A549 (cell line): Measurements from ENCODE around the gene FRMD4A. TPM values are rescaled to one million over a fixed set of nuclear protein-coding genes. Genes with fewer than 3 reads are reported as not detected.
"Not testable (repeated sequence)": the region's sequence is repeated elsewhere in the genome, so short reads cannot be mapped to it uniquely, and the experiment has no call there.

Experiments used
- ATAC-seq, 2 experiments: fragments of 200-7000 bp in 1 of 2; fragments of >200 bp in 1 of 2; cut with Nextera tagmentation in 1 of 2; cut with Tn5 transposase in 1 of 2; 3 replicates each; pipeline versions ENCODE4 v1.8.0 to v1.9.1; 2018 to 2020; ENCODE audit warnings: mild to moderate bottlenecking in 1 of 2, moderate library complexity in 1 of 2
- CTCF ChIA-PET: fragments of 300-600 bp; sonication (Branson Sonifier 250); formaldehyde crosslinking; extraction: SDS; loops from one replicate; lab custom pipeline; 2021; ENCODE audit warnings: antibody characterized with exemption, inconsistent platforms; lab: Yijun Ruan, JAX
- POLR2A ChIA-PET: fragments of 350-600 bp; formaldehyde crosslinking; extraction: SDS; loops from one replicate; lab custom pipeline; 2021; ENCODE audit warnings: antibody characterized with exemption, inconsistent platforms; lab: Yijun Ruan, JAX
- DNase-seq, 2 experiments: peaks; one replicate each; pipeline versions ENCODE4 v3.0.0 to v3.0.0-alpha.2; 2011 to 2016; ENCODE audit warnings: low read depth in 1 of 2, low spot score in 1 of 2
- FAIRE-seq: peaks from 2 replicates; lab custom pipeline; 2011; peaks lifted over from hg19 to GRCh38; lab: Jason Lieb, UNC
- H3K27ac ChIP-seq, 2 experiments: fragments of >200 bp; sonication (Bioruptor Twin); formaldehyde crosslinking; 3 replicates each; pipeline ENCODE4 v1.5.1; 2016 to 2017
- H3K4me1 ChIP-seq: fragments of >200 bp; sonication (Bioruptor Twin); formaldehyde crosslinking; 3 replicates; pipeline ENCODE4 v1.6.1; 2016
- H3K4me2 ChIP-seq: fragments of >200 bp; sonication (Bioruptor Twin); formaldehyde crosslinking; 3 replicates; pipeline ENCODE4 v1.6.1; 2016
- H3K4me3 ChIP-seq: fragments of >200 bp; sonication (Bioruptor Twin); formaldehyde crosslinking; 3 replicates; pipeline ENCODE4 v1.5.1; 2016
- H3K9me3 ChIP-seq: fragments of >200 bp; sonication (Bioruptor Twin); formaldehyde crosslinking; 3 replicates; pipeline ENCODE4 v1.6.1; 2016
- BHLHE40 ChIP-seq: IDR thresholded peaks from 2 replicates; pipeline ENCODE4 v1.6.1; 2012; ENCODE audit warnings: low read depth, low read length, inconsistent platforms
- CBX2 ChIP-seq: fragments of 200-600 bp; sonication (generic); IDR thresholded peaks from 2 replicates; pipeline ENCODE4 v1.6.1; 2016; ENCODE audit warnings: low read depth, mild to moderate bottlenecking, borderline replicate concordance
- CBX8 ChIP-seq: fragments of 200-600 bp; sonication (generic); IDR thresholded peaks from 2 replicates; pipeline ENCODE4 v1.6.1; 2016
- CTCF ChIP-seq: fragments of >200 bp; sonication (Bioruptor Twin); formaldehyde crosslinking; IDR thresholded peaks from 3 replicates; pipeline ENCODE4 v1.5.1; 2016
- EHF ChIP-seq: fragments of 250-450 bp; sonication (Bioruptor Pico); IDR thresholded peaks from 2 replicates; pipeline ENCODE4 v1.5.0; 2020; ENCODE audit warnings: mild to moderate bottlenecking
- EHMT2 ChIP-seq: fragments of 200-600 bp; sonication (generic); IDR thresholded peaks from 2 replicates; pipeline ENCODE4 v1.6.1; 2016; ENCODE audit warnings: antibody characterized with exemption, low read depth, mild to moderate bottlenecking, moderate library complexity
- EP300 ChIP-seq, 2 experiments: fragments of >200 bp; sonication (Bioruptor Twin); formaldehyde crosslinking; IDR thresholded peaks; 2 replicates in 1 of 2; 3 replicates in 1 of 2; pipeline ENCODE4 v1.6.1; 2016 to 2017
- ESRRA ChIP-seq: fragments of 150-350 bp; IDR thresholded peaks from 2 replicates; pipeline ENCODE4 v1.6.1; 2014; ENCODE audit warnings: mild to moderate bottlenecking, low read length, borderline replicate concordance
- FOSL2 ChIP-seq, 2 experiments: fragments of 450-650 bp in 1 of 2; fragments of >200 bp in 1 of 2; sonication (Bioruptor Twin) in 1 of 2; formaldehyde crosslinking; IDR thresholded peaks; 2 replicates each; pipeline versions ENCODE4 v1.5.0 to v1.6.1; 2016 to 2020; ENCODE audit warnings: mild to moderate bottlenecking in 1 of 2, moderate library complexity in 1 of 2
- GATA3 ChIP-seq: IDR thresholded peaks from 2 replicates; pipeline ENCODE4 v1.6.1; 2012; ENCODE audit warnings: borderline replicate concordance
- HOXB13 ChIP-seq: fragments of 250-450 bp; sonication (Bioruptor Pico); IDR thresholded peaks from 2 replicates; pipeline ENCODE4 v1.5.0; 2020; ENCODE audit warnings: low read depth, mild to moderate bottlenecking, moderate library complexity
- HOXB5 ChIP-seq: fragments of 250-450 bp; sonication (Bioruptor Pico); IDR thresholded peaks from 2 replicates; pipeline ENCODE4 v1.5.0; 2020; ENCODE audit warnings: mild to moderate bottlenecking, moderate library complexity
- JUN ChIP-seq, 2 experiments: fragments of >200 bp; sonication (Bioruptor Twin); formaldehyde crosslinking; IDR thresholded peaks; 2 replicates in 1 of 2; 3 replicates in 1 of 2; pipeline ENCODE4 v1.6.1; 2016 to 2017
- JUNB ChIP-seq: fragments of >200 bp; sonication (Bioruptor Twin); formaldehyde crosslinking; IDR thresholded peaks from 2 replicates; pipeline ENCODE4 v1.6.1; 2016
- MAFK ChIP-seq: fragments of 450-650 bp; IDR thresholded peaks from 2 replicates; pipeline ENCODE4 v1.6.1; 2014; ENCODE audit not compliant: partially characterized antibody
- MAX ChIP-seq: IDR thresholded peaks from 2 replicates; pipeline ENCODE4 v1.6.1; 2012
- MYC ChIP-seq: IDR thresholded peaks from 2 replicates; pipeline ENCODE4 v1.6.1; 2012; ENCODE audit warnings: mild to moderate bottlenecking, inconsistent platforms, low read length, improper control_type of control experiment, borderline replicate concordance
- RARB ChIP-seq: fragments of 250-450 bp; sonication (Bioruptor Pico); IDR thresholded peaks from 2 replicates; pipeline ENCODE4 v1.8.0; 2021; ENCODE audit warnings: mild to moderate bottlenecking, moderate library complexity
- REST ChIP-seq: fragments of 200-600 bp; sonication (generic); IDR thresholded peaks from 2 replicates; pipeline ENCODE4 v1.6.1; 2016; ENCODE audit warnings: antibody characterized with exemption, mild to moderate bottlenecking, moderate library complexity
- SMC3 ChIP-seq: fragments of >200 bp; sonication (Bioruptor Twin); formaldehyde crosslinking; IDR thresholded peaks from 3 replicates; pipeline ENCODE4 v1.6.1; 2018; ENCODE audit warnings: inconsistent platforms
- TFCP2L1 ChIP-seq: fragments of 250-450 bp; sonication (Bioruptor Pico); IDR thresholded peaks from 2 replicates; pipeline ENCODE4 v1.5.0; 2021; ENCODE audit warnings: mild to moderate bottlenecking
- TP53 ChIP-seq: fragments of 250-450 bp; sonication (Bioruptor Pico); IDR thresholded peaks from 2 replicates; pipeline ENCODE4 v1.5.0; 2021; ENCODE audit warnings: mild to moderate bottlenecking, moderate library complexity
- ZFP36 ChIP-seq: fragments of 450-650 bp; IDR thresholded peaks from 2 replicates; pipeline ENCODE4 v1.6.1; 2014; ENCODE audit warnings: borderline replicate concordance; ENCODE audit not compliant: partially characterized antibody
- ZNF302 ChIP-seq: fragments of 250-450 bp; sonication (Bioruptor Pico); IDR thresholded peaks from 2 replicates; pipeline ENCODE4 v1.9.0; 2021; ENCODE audit warnings: inconsistent platforms, mild to moderate bottlenecking, moderate library complexity
- WGBS: methylation state at CpG from one replicate; pipeline ENCODE4 v1.1.6; 2017; ENCODE audit errors: missing lambda C conversion rate; 5-methylcytosine and 5-hydroxymethylcytosine counted together
- polyA plus RNA-seq, 4 experiments: library from polyadenylated mRNA; depleted of rRNA in 3 of 4; stranded (reverse); fragments of >200 nt; fragmentation: RNase III in 1 of 4; extraction: RNeasy Plus Mini Kit Qiagen cat#74134 plus additional on column Dnase treatment in 1 of 4; gene quantifications; 2 replicates in 3 of 4; 3 replicates in 1 of 4; pipeline ENCODE4 v1.2.3, GENCODE V29; 2011 to 2017

Gene FRMD4A
- polyA plus RNA-seq, 2 of the 4 experiments (the other 2 are of a cell fraction) = 2.5 to 4.7 TPM

- no peak overlapping the region for H3K4me3 ChIP-seq
- POLR2A ChIA-PET = no interaction called here
- FAIRE-seq (no peak), DNase-seq (no peak), ATAC-seq (no peak)
- no peak overlapping the region for H3K27ac ChIP-seq
- no peaks in the 10 kb centered on the region for H3K9me3 ChIP-seq
- 46% methylated on average over 5 of the region's 5 CpGs for WGBS
- no peak overlapping the region for H3K4me2 ChIP-seq
- CTCF ChIA-PET = interaction anchor here (1.3 kb wide), 1 partner anchor 12 kb away, joined by 3 read pairs; no protein-coding TSS in a partner anchor
- no peaks in the 10 kb centered on the region for H3K4me1 ChIP-seq
- TF ChIP-seq EHMT2 = no peak
- TF ChIP-seq JUN (IDR thresholded peaks at IDR 0.05) = no peak
- TF ChIP-seq CBX8 = no peak
Measured at GRCh38 chr10:14219411-14219810, 111.3 kb downstream of the FRMD4A start.

GRCh38 chr10:14215641-14216040 is 115.1 kb downstream of the FRMD4A start:
- Histone ChIP-seq H3K4me1 (no peaks in the 10 kb centered on the region), H3K27ac (no peak overlapping the region)
- CTCF ChIA-PET = no interaction called here
- DNase-seq = no peak
- TF ChIP-seq MYC = no peak
- no peak for TF ChIP-seq HOXB13 (CRISPR knock-in tag)
- no peak for TF ChIP-seq FOSL2 (IDR thresholded peaks at IDR 0.05)
- no peak for TF ChIP-seq FOSL2 (CRISPR knock-in tag; IDR thresholded peaks at IDR 0.05)
- TF ChIP-seq MAFK = no peak
- TF ChIP-seq EHF (CRISPR knock-in tag) = no peak
- TF ChIP-seq REST = no peak
- TF ChIP-seq BHLHE40 = no peak
- TF ChIP-seq ZFP36 = no peak
- TF ChIP-seq JUN (IDR thresholded peaks at IDR 0.05) = no peak
- TF ChIP-seq HOXB5 (CRISPR knock-in tag) = no peak
- no peak for TF ChIP-seq TFCP2L1 (CRISPR knock-in tag)
- TF ChIP-seq GATA3 = no peak
- no peak for TF ChIP-seq TP53 (CRISPR knock-in tag)
- TF ChIP-seq, all 56 proteins: peak for 0
- Histone ChIP-seq H3K4me3 (no peak overlapping the region), H3K9me3 (no peaks in the 10 kb centered on the region), H3K4me2 (no peak overlapping the region)
- POLR2A ChIA-PET = no interaction called here
- ATAC-seq (no peak), FAIRE-seq (no peak)
- 40% methylated on average over 7 of the region's 7 CpGs for WGBS

- CTCF ChIA-PET = interaction anchor here (1.9 kb wide), 1 partner anchor 17 kb away, joined by 5 read pairs; no protein-coding TSS in a partner anchor
Measured at GRCh38 chr10:14213703-14214102, 117.0 kb downstream of the FRMD4A start.

GRCh38 chr10:14211610-14212009 is 119.1 kb downstream of the FRMD4A start:
- no peak for DNase-seq
- Histone ChIP-seq H3K27ac (no peak overlapping the region), H3K4me3 (no peak overlapping the region), H3K4me2 (no peak overlapping the region), H3K9me3 (no peaks in the 10 kb centered on the region)
- 4% methylated on average over 4 of the region's 4 CpGs for WGBS
- TF ChIP-seq CBX2 (no peak), EP300 (IDR thresholded peaks at IDR 0.05) (no peak), JUNB (no peak), ZFP36 (no peak), ESRRA (no peak), SMC3 (no peak), CTCF (no peak), ZNF302 (CRISPR knock-in tag) (no peak), TFCP2L1 (CRISPR knock-in tag) (no peak), MAX (no peak), RARB (CRISPR knock-in tag) (no peak)
- TF ChIP-seq, all 56 proteins: peak for 0
- ChIA-PET CTCF (interaction anchor here (0.9 to 1.0 kb wide), 2 partner anchors 15 to 16 kb away, joined by 3 read pairs; no protein-coding TSS in a partner anchor), POLR2A (no interaction called here)
- FAIRE-seq = no peak
- no peak for ATAC-seq
- H3K4me1 ChIP-seq = no peaks in the 10 kb centered on the region

More at GRCh38 chr10:14213703-14214102, 117.0 kb downstream of the FRMD4A start:
- H3K9me3 ChIP-seq, FAIRE-seq, H3K27ac ChIP-seq, H3K4me2 ChIP-seq, ATAC-seq, DNase-seq, H3K4me1 ChIP-seq, H3K4me3 ChIP-seq, POLR2A ChIA-PET: not testable (repeated sequence)
- WGBS = 25% methylated on average over 7 of the region's 7 CpGs
